HG03097 (cell line): Measurements from ENCODE around the gene EN2.

Source experiments
- ATAC-seq: cut with Tn5 transposase; IDR thresholded peaks from one replicate; pipeline ENCODE4 v1.9.1; 2021; ENCODE audit not compliant: unreplicated experiment, low FRiP score

Gene EN2

GRCh38 chr7:155458111-155458877 lies at the start of gene EN2:
TSS of gene EN2 (plus strand) at chr7:155458129. CDS start at chr7:155458378, 249 bp downstream.
- no peak for ATAC-seq

GRCh38 chr7:155408651-155409586 lies 49.0 kb upstream of the EN2 start:
- ATAC-seq: no peak

GRCh38 chr7:155409980-155410379 lies 47.9 kb upstream of the EN2 start:
- ATAC-seq: no peak

GRCh38 chr7:155410431-155410830 lies 47.5 kb upstream of the EN2 start:
- no peak for ATAC-seq

GRCh38 chr7:155411718-155412415 lies 46.1 kb upstream of the EN2 start:
- ATAC-seq: no peak

- ATAC-seq: peak; percentile 88
Observed at GRCh38 chr7:155412416-155413253, 45.3 kb upstream of the EN2 start.

- ATAC-seq: no peak
Observed at GRCh38 chr7:155414547-155415492, 43.1 kb upstream of the EN2 start.

GRCh38 chr7:155416646-155417380 lies 41.1 kb upstream of the EN2 start:
- ATAC-seq: no peak

- no peak for ATAC-seq
Observed at GRCh38 chr7:155418304-155418703, 39.6 kb upstream of the EN2 start.

GRCh38 chr7:155418941-155419755 lies 38.8 kb upstream of the EN2 start:
- no peak for ATAC-seq

- no peak for ATAC-seq
Observed at GRCh38 chr7:155420116-155420515, 37.8 kb upstream of the EN2 start.

GRCh38 chr7:155422151-155422550 lies 35.8 kb upstream of the EN2 start:
- ATAC-seq: no peak

GRCh38 chr7:155422599-155423336 lies 35.2 kb upstream of the EN2 start:
- no peak for ATAC-seq

GRCh38 chr7:155423337-155424285 lies 34.3 kb upstream of the EN2 start:
- ATAC-seq: no peak

GRCh38 chr7:155424301-155425010 lies 33.5 kb upstream of the EN2 start:
- ATAC-seq: no peak
